ENCODE data around the gene BRF1. TPM values are rescaled to one million over a fixed set of nuclear protein-coding genes. Genes with fewer than 3 reads are reported as not detected.
"Not testable (repeated sequence)": the region's sequence is repeated elsewhere in the genome, so short reads cannot be mapped to it uniquely, and the experiment has no call there.

Gene BRF1
- total RNA-seq, 2 experiments from 2014 or later = 23.7 to 26.4 TPM

- TF ChIP-seq EZH2phosphoT487 (IDR thresholded peaks at IDR 0.05; ENCODE audit: borderline replicate concordance, low read depth, low read length) = no peak
- BruUV-seq (replicated peaks) = no TSS peak
- Histone ChIP-seq H3K36me3 (ENCODE audit: insufficient read depth, low read length) (no peaks in the 10 kb centered on the region), H3K4me2 (ENCODE audit: low read length) (no peak overlapping the region), H3K9me2 (ENCODE audit: insufficient read depth, low read length) (no peaks in the 10 kb centered on the region), H3K79me2 (ENCODE audit: insufficient read depth, low read depth, low read length) (no peaks in the 10 kb centered on the region), H3K9me3 (ENCODE audit: low read length) (no peaks in the 10 kb centered on the region), H2AFZ (ENCODE audit: low read length) (no peak overlapping the region), H3K4me1 (ENCODE audit: insufficient read depth, low read length, poor library complexity, severe bottlenecking) (peaks cover 6% of the 10 kb centered on the region), H3K27ac (ENCODE audit: low read depth, low read length, poor library complexity, severe bottlenecking) (no peak overlapping the region), H4K20me1 (ENCODE audit: insufficient read depth, low read length) (no peaks in the 10 kb centered on the region), H3K4me3 (ENCODE audit: low read depth, low read length, poor library complexity, severe bottlenecking) (no peak overlapping the region)
- ChIA-PET CTCF (ENCODE audit: unreplicated experiment) (no interaction called here), POLR2A (interaction anchor here (1.2 kb wide), 1 partner anchor 9 kb away, joined by 3 read pairs; the partner anchor contains the start of gene PACS2)
- DNase-seq (ENCODE audit: low spot score) = no peak
- intact Hi-C loops (cut with micrococcal nuclease; ENCODE audit: unreplicated experiment) = no loop called here
Observed at GRCh38 chr14:105305345-105305744, 4.5 kb upstream of the BRF1 start.

- BruUV-seq (replicated peaks) = no TSS peak
Observed at GRCh38 chr14:105304565-105304964, 3.8 kb upstream of the BRF1 start.

GRCh38 chr14:105303949-105304348 is 3.1 kb upstream of the BRF1 start:
- DNase-seq (ENCODE audit: low spot score) = no peak
- POLR2A ChIA-PET = no interaction called here
- peaks cover 5% of the 10 kb centered on the region; the same call in 1 of the 2 replicates for H3K9me3 ChIP-seq (ENCODE audit: low read length)
- H3K4me2 ChIP-seq (ENCODE audit: low read length) = no peak overlapping the region
- H4K20me1 ChIP-seq (ENCODE audit: insufficient read depth, low read length) = no peaks in the 10 kb centered on the region
- BruUV-seq (replicated peaks) = no TSS peak
- CTCF ChIA-PET (ENCODE audit: unreplicated experiment) = no interaction called here
- no peak overlapping the region for H2AFZ ChIP-seq (ENCODE audit: low read length)
- no peak overlapping the region for H3K27ac ChIP-seq (ENCODE audit: low read depth, low read length, poor library complexity, severe bottlenecking)
- intact Hi-C loops (cut with micrococcal nuclease; ENCODE audit: unreplicated experiment) = loop anchor here (5.0 kb wide), 1 partner anchor 48 kb away; no protein-coding TSS in a partner anchor
- peaks cover 12% of the 10 kb centered on the region; the same call in 1 of the 2 replicates for H3K79me2 ChIP-seq (ENCODE audit: insufficient read depth, low read depth, low read length)
- H3K9me2 ChIP-seq (ENCODE audit: insufficient read depth, low read length) = no peaks in the 10 kb centered on the region
- no peaks in the 10 kb centered on the region for H3K36me3 ChIP-seq (ENCODE audit: insufficient read depth, low read length)
- H3K4me1 ChIP-seq (ENCODE audit: insufficient read depth, low read length, poor library complexity, severe bottlenecking) = peaks cover 14% of the 10 kb centered on the region
- TF ChIP-seq CTCF (conservative IDR thresholded peaks at IDR 0.05; ENCODE audit: low read length) = no peak
- TF ChIP-seq EZH2phosphoT487 (IDR thresholded peaks at IDR 0.05; ENCODE audit: borderline replicate concordance, low read depth, low read length) = no peak
- no peak overlapping the region for H3K4me3 ChIP-seq (ENCODE audit: low read depth, low read length, poor library complexity, severe bottlenecking)

More at GRCh38 chr14:105304565-105304964, 3.8 kb upstream of the BRF1 start:
- ChIA-PET CTCF (ENCODE audit: unreplicated experiment) (no interaction called here), POLR2A (no interaction called here)
- H3K4me2 ChIP-seq (ENCODE audit: low read length) = no peak overlapping the region
- H3K9me2 ChIP-seq (ENCODE audit: insufficient read depth, low read length) = no peaks in the 10 kb centered on the region
- DNase-seq (ENCODE audit: low spot score) = no peak
- peaks cover 6% of the 10 kb centered on the region; the same call in 1 of the 2 replicates for H3K79me2 ChIP-seq (ENCODE audit: insufficient read depth, low read depth, low read length)
- no peaks in the 10 kb centered on the region for H3K36me3 ChIP-seq (ENCODE audit: insufficient read depth, low read length)
- H3K27ac ChIP-seq (ENCODE audit: low read depth, low read length, poor library complexity, severe bottlenecking) = no peak overlapping the region
- peaks cover 1% of the 10 kb centered on the region; the same call in 1 of the 2 replicates for H3K9me3 ChIP-seq (ENCODE audit: low read length)
- H4K20me1 ChIP-seq (ENCODE audit: insufficient read depth, low read length) = no peaks in the 10 kb centered on the region
- H3K4me1 ChIP-seq (ENCODE audit: insufficient read depth, low read length, poor library complexity, severe bottlenecking) = peaks cover 13% of the 10 kb centered on the region
- no peak for TF ChIP-seq EZH2phosphoT487 (IDR thresholded peaks at IDR 0.05; ENCODE audit: borderline replicate concordance, low read depth, low read length)
- TF ChIP-seq CTCF (conservative IDR thresholded peaks at IDR 0.05; ENCODE audit: low read length) = no peak
- H3K4me3 ChIP-seq (ENCODE audit: low read depth, low read length, poor library complexity, severe bottlenecking) = no peak overlapping the region
- H2AFZ ChIP-seq (ENCODE audit: low read length) = no peak overlapping the region
- intact Hi-C loops (cut with micrococcal nuclease; ENCODE audit: unreplicated experiment) = loop anchor here (5.0 kb wide), 1 partner anchor 48 kb away; no protein-coding TSS in a partner anchor

GRCh38 chr14:105301915-105302249 is 1.1 kb upstream of the BRF1 start:
- peaks cover 14% of the 10 kb centered on the region for H3K4me1 ChIP-seq (ENCODE audit: insufficient read depth, low read length, poor library complexity, severe bottlenecking)
- DNase-seq (ENCODE audit: low spot score); H3K27ac ChIP-seq (ENCODE audit: low read depth, low read length, poor library complexity, severe bottlenecking); BruUV-seq (replicated peaks); H3K36me3 ChIP-seq (ENCODE audit: insufficient read depth, low read length); H3K9me3 ChIP-seq (ENCODE audit: low read length); H2AFZ ChIP-seq (ENCODE audit: low read length); H4K20me1 ChIP-seq (ENCODE audit: insufficient read depth, low read length); H3K9me2 ChIP-seq (ENCODE audit: insufficient read depth, low read length); CTCF ChIA-PET (ENCODE audit: unreplicated experiment): not testable (repeated sequence)
- intact Hi-C loops (cut with micrococcal nuclease; ENCODE audit: unreplicated experiment) = loop anchor here (5.0 kb wide), 1 partner anchor 50 kb away; no protein-coding TSS in a partner anchor
- peak overlapping the region; percentile 94 for H3K4me2 ChIP-seq (ENCODE audit: low read length)
- H3K4me3 ChIP-seq (ENCODE audit: low read depth, low read length, poor library complexity, severe bottlenecking) = peak overlapping the region; percentile 70
- POLR2A ChIA-PET = interaction anchor here (0.7 to 1.0 kb wide), 2 partner anchors 116 to 284 kb away, joined by 4 read pairs; no protein-coding TSS in a partner anchor
- peaks cover 12% of the 10 kb centered on the region; the same call in 1 of the 2 replicates for H3K79me2 ChIP-seq (ENCODE audit: insufficient read depth, low read depth, low read length)

Measured in OCI-LY7 (cell line).